GM18873 (cell line): ENCODE data around the gene SFXN1.
A peak's percentile ranks its signal among the peaks of the same experiment; 100 is the strongest.

Experiments used
- ATAC-seq: cut with Tn5 transposase; IDR thresholded peaks from one replicate; pipeline ENCODE4 v1.9.1; 2021; ENCODE audit warnings: mild to moderate bottlenecking, moderate library complexity, moderate number of reproducible peaks; ENCODE audit not compliant: unreplicated experiment, low FRiP score

SFXN1 gene

DNA sequence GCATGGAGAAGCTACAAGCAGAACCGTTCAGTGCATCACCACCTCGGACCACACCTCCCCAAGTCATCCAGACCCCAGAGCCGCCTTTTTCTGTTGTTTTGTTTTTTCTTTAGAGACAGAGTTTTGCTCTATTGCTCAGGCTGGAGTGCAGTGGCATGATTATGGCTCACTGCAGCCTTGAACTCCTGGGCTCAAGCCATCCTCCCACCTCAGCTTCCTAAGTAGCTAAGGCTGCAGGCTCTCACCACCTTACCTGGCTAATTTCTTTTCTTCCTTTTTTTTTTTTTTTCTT lies 13.5 kb upstream of the SFXN1 start:
- ATAC-seq: no peak

GRCh38 chr5:175465282-175465681 lies 13.1 kb upstream of the SFXN1 start:
- ATAC-seq: no peak

GRCh38 chr5:175466700-175467318 lies 11.6 kb upstream of the SFXN1 start:
- ATAC-seq: no peak

DNA sequence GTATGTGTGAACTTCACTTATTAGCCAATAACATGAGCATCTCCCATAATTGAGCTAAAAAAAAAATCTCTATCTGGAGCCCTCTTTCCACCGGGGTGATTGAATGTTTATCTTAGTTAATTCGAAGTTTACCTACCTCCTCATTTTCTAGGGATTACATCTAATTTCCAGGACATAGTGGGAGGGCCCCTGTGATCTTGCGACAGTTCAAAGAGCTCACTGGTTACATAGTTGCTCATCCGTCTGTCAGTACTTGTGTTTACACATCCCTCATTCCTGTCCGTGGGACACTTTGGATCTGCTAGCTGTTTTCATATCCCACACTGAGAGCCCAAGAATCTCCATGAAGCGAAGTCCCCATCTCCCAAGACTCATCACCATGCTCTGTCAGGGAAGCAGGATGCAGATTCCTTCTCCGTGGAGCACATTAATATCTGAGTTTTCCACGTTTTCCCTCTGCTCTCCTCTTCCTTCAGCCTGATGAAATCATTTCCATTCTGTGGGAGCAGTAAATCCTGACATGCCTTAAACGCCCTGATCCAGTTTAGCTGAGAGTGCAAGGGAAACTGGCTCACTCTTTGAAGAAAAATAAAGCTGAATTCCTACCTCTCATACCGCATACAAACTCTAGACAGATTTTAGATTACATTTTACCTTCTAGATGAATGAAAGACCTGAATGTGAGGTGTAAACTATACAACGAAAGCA lies 10.2 kb upstream of the SFXN1 start:
- ATAC-seq: no peak

GRCh38 chr5:175468892-175469291 lies 9.5 kb upstream of the SFXN1 start:
- ATAC-seq: no peak

GRCh38 chr5:175469916-175470315 lies 8.4 kb upstream of the SFXN1 start:
- no peak for ATAC-seq

GRCh38 chr5:175470781-175471180 lies 7.6 kb upstream of the SFXN1 start:
- ATAC-seq: no peak

- ATAC-seq: no peak
These were observed 7.2 kb upstream of the SFXN1 start for GRCh38 chr5:175471196-175471595.

GRCh38 chr5:175471628-175472027 lies 6.7 kb upstream of the SFXN1 start:
- no peak for ATAC-seq

GRCh38 chr5:175472378-175472777 lies 6.0 kb upstream of the SFXN1 start:
- ATAC-seq: no peak

DNA sequence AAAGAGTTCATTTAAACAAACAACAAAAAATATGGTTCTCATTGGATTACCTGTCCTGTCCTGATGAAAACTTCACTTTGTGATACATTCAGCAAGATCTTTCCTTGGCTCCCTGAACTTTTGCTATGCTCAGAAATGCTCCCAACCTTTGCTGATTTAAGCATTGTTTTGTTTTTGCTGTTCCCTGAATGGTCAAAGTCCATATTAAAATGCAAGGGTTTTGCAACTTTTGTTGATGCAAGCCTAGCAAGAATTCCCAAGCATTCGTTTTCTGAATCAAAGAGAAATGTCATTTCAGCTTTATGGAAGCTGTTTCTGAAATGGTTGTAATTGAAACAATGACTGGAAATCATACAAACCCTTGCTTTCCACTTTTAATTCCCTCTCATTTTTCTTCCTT lies 3.1 kb upstream of the SFXN1 start:
- ATAC-seq: no peak

GRCh38 chr5:175477440-175477839 lies 920 bp upstream of the SFXN1 start:
- ATAC-seq: no peak

- no peak for ATAC-seq
These were observed 364 bp upstream of the SFXN1 start for GRCh38 chr5:175478008-175478383.

DNA sequence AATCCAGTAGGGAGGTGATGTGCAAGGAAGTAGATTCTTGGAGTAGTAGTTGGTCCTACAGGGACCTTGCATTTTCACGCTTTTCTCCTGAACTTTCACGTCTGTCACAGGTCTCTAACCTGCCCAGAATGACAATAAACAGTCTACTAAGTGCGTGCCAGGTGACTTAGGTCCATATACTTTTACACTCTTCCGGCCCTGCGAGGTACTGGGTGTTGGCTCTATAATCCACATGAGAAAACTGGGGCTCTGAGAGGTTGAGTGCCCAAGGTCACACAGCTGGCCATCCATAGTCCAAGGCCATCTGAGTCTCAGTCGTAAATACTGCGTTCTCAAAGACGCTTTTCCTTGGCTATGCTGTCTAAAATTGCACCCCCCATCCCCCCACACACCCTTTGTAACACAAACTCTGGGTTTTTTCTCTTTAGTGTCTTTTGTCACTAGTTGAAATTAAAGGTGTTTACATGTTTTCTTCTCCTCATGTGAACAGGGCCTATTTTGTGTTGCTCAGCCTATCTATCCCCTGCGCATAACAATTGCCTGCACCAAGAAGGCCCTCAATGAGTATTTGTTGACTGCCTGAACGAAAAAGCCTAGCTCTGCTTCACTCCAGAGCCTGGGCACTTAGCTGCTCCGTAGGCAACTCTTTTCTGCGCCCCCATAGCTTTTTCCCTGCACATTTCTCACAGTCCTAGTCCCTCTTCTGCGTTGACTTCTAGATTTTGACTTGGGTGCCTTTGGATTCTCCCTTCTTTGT lies 943 bp downstream of the SFXN1 start:
- ATAC-seq: peak; percentile 5

- no peak for ATAC-seq
These were observed 5.0 kb downstream of the SFXN1 start for GRCh38 chr5:175483337-175483736.

DNA sequence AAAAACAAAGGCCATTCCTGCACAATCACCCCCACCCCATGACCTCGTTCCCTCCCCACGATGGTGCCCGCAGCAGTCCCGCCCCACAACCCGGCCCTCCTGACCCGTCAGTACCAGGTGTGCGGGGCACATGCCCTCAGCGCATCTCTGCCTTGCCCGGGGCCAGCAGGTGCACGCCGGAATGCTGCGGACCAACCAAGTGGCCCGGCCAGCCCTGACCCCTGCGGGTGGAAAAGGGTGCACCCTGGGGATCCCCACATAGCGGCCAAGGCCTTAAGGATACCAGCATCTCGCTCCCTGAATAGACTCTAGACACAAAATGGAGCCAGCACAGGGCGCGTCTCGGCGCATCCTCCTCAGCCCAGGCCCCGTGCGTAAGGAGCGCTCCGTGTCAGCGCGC lies 6.0 kb downstream of the SFXN1 start:
- no peak for ATAC-seq

DNA sequence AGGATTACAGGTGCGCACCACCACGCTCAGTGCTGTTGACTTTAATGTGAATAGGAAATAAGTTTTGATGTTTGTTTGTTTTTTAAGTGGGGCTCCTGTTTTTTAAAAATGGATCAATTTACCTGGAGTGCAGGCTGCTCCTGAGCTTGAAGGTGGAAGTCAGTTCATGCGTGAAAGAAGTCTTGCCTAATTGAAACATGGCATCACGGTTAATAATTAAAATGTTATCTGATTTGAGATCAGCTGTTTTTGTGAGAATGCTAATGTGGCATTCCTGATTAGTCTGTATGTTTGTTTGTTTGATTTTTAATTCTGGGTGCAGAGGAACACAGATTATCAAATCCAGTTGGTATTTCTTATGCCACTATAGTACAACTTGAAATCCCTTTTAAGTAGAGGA lies 6.5 kb downstream of the SFXN1 start:
- no peak for ATAC-seq

DNA sequence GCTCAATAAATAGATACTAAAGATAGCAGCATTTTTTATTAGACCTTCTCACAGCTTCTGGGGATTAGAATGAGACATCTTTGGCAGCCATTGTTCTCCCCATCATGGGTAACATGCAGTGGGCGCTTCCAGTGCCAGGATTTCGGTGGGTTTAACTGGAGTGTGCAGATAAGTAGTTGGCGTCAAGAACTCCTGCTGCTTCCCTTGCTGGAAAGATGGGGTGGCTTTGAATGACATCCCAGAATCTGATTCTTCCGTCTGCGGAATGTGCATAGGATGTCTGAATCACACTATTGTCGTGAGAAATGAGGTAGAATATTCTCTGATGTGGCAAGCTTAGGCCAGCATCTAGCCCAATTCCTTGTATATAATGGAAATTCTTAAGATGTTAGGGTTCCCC lies 7.3 kb downstream of the SFXN1 start:
- ATAC-seq: no peak

GRCh38 chr5:175487514-175488222 lies 9.3 kb downstream of the SFXN1 start:
- no peak for ATAC-seq

GRCh38 chr5:175489693-175490443 lies 11.5 kb downstream of the SFXN1 start:
- no peak for ATAC-seq

DNA sequence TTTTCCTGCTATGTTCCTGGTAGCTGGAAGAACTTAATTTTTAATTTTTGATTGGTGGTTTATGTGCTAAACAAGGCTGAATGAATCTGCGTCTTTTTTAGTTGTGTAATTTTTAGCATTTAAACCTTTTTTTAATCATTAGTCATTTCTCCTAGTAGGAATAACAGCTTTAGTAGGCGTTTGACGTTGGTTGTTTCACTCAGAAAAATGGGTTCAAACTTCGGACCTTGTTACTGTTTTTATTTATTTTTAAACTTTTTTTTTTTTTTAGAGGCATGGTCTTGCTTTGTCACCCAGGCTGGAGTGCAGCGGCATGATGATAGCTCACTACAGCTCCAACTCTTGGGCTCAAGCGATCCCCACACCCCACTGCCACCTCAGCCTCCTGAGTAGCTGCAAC lies 12.9 kb downstream of the SFXN1 start:
- ATAC-seq: no peak
